Esophagus squamous epithelium (tissue), 4 donors: Measurements from ENCODE around the gene UNK.

Experiments used
- CTCF ChIP-seq, 6 experiments: fragments of 450-650 bp in 4 of 6; fragments of 200-600 bp in 2 of 6; sonication (generic) in 2 of 6; IDR thresholded peaks; one replicate each; pipeline ENCODE4 v1.5.1; 2016 to 2019; ENCODE audit warnings: antibody characterized with exemption in 6 of 6, mild to moderate bottlenecking in 4 of 6, moderate library complexity in 4 of 6
- POLR2A ChIP-seq, 4 donors: fragments of 450-650 bp; IDR thresholded peaks; one replicate each; pipeline ENCODE4 v1.6.1; 2017; ENCODE audit warnings: antibody characterized with exemption in 4 of 4, mild to moderate bottlenecking in 4 of 4, moderate library complexity in 3 of 4

GRCh38 chr17:75779250-75779986 lies 5.2 kb upstream of the UNK start:
- TF ChIP-seq CTCF (IDR thresholded peaks at IDR 0.05) (peak in 3 of 6 experiments; percentile 3 to 32 (median 21)), POLR2A (IDR thresholded peaks at IDR 0.05) (peak in 3 of 4 donors; percentile 98 to 100 (median 100))
